ENCODE results near the gene KCNA10.

DNA sequence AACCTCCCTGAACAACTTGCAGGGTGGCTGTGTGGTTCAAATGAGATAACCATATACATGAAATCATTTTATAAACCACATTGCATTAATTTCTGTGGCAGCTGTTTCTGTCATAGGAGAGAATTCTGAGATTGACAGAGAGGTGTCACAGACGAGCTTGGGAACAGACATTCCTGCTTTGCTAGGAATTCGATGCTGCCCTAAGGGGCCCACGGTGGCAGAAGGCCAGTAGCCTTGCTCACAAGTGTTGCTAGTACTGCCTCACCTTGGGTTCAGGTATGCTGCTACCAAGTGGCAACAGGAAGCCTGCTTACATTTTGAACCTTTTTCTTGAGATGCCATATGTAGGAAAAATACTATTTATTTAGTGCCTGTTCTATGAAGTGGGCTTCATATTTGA lies 13.4 kb downstream of the KCNA10 start:
- no peak for TF ChIP-seq EZH2 (IDR thresholded peaks at IDR 0.05; ENCODE audit: low read length, missing control alignments)
- TF ChIP-seq, protein P1, sequence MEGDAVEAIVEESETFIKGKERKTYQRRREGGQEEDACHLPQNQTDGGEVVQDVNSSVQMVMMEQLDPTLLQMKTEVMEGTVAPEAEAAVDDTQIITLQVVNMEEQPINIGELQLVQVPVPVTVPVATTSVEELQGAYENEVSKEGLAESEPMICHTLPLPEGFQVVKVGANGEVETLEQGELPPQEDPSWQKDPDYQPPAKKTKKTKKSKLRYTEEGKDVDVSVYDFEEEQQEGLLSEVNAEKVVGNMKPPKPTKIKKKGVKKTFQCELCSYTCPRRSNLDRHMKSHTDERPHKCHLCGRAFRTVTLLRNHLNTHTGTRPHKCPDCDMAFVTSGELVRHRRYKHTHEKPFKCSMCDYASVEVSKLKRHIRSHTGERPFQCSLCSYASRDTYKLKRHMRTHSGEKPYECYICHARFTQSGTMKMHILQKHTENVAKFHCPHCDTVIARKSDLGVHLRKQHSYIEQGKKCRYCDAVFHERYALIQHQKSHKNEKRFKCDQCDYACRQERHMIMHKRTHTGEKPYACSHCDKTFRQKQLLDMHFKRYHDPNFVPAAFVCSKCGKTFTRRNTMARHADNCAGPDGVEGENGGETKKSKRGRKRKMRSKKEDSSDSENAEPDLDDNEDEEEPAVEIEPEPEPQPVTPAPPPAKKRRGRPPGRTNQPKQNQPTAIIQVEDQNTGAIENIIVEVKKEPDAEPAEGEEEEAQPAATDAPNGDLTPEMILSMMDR (conservative IDR thresholded peaks at IDR 0.05 in 1 of 2, IDR thresholded peaks at IDR 0.05 in 1 of 2; ENCODE audit: low read depth in 1 of 2, low read length in 2 of 2) = no peak
